Neutrophil (primary cell): Measurements from ENCODE around the gene TM4SF4.

Experiments
- H3K27ac ChIP-seq: fragments of 200-600 bp; sonication (generic); 2 replicates; pipeline ENCODE4 v1.5.1; 2016; ENCODE audit warnings: mild to moderate bottlenecking, moderate library complexity
- H3K27me3 ChIP-seq: fragments of 200-600 bp; sonication (generic); 2 replicates; pipeline ENCODE4 v1.6.0; 2016; ENCODE audit warnings: mild to moderate bottlenecking
- H3K36me3 ChIP-seq: fragments of 200-600 bp; sonication (generic); 2 replicates; pipeline ENCODE4 v1.5.1; 2017
- H3K4me1 ChIP-seq, 2 experiments: fragments of 200-600 bp in 1 of 2; sonication (generic) in 1 of 2; 1 replicate in 1 of 2; 2 replicates in 1 of 2; pipeline versions ENCODE4 v1.5.1 to v1.6.1; 2013 to 2016; ENCODE audit warnings: low read depth in 1 of 2, low read length in 1 of 2, mild to moderate bottlenecking in 1 of 2, moderate library complexity in 1 of 2; ENCODE audit not compliant: control insufficient read depth in 1 of 2, insufficient read depth in 1 of 2
- H3K4me3 ChIP-seq, 2 experiments: fragments of 200-600 bp in 1 of 2; sonication (generic) in 1 of 2; 1 replicate in 1 of 2; 2 replicates in 1 of 2; pipeline ENCODE4 v1.5.1; 2013 to 2016; ENCODE audit warnings: low read depth in 1 of 2, low read length in 1 of 2, mild to moderate bottlenecking in 1 of 2, moderate library complexity in 1 of 2
- H3K9me3 ChIP-seq: fragments of 200-600 bp; sonication (generic); 2 replicates; pipeline ENCODE4 v1.5.1; 2016
- TF ChIP-seq, protein P1 (sequence below): fragments of 200-600 bp; sonication (generic); IDR thresholded peaks from 2 replicates; pipeline ENCODE4 v1.5.1; 2016; ENCODE audit warnings: antibody characterized with exemption

TM4SF4 gene

DNA sequence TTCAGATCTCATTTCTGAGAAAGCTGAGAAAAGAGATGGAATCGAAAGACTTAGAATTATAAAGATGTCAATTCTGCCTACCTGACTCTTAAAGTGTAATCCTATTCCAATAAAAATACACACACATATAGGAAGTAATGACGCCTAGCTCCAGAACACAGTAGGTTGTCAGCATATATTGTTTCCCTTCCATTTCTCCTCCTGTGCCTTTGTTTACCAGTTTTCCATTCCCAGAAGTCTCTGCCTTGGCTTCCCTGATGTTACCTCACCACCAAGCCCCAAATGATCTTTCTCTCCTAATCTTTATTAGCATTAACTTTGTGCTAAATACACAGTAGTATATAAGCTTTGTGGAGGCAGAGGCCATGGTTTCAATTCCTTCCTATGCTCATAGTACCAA is 40.0 kb downstream of the TM4SF4 start:
- H3K27ac ChIP-seq = no peak overlapping the region
- H3K27me3 ChIP-seq = peaks cover 26% of the 10 kb centered on the region
- TF ChIP-seq, protein P1, sequence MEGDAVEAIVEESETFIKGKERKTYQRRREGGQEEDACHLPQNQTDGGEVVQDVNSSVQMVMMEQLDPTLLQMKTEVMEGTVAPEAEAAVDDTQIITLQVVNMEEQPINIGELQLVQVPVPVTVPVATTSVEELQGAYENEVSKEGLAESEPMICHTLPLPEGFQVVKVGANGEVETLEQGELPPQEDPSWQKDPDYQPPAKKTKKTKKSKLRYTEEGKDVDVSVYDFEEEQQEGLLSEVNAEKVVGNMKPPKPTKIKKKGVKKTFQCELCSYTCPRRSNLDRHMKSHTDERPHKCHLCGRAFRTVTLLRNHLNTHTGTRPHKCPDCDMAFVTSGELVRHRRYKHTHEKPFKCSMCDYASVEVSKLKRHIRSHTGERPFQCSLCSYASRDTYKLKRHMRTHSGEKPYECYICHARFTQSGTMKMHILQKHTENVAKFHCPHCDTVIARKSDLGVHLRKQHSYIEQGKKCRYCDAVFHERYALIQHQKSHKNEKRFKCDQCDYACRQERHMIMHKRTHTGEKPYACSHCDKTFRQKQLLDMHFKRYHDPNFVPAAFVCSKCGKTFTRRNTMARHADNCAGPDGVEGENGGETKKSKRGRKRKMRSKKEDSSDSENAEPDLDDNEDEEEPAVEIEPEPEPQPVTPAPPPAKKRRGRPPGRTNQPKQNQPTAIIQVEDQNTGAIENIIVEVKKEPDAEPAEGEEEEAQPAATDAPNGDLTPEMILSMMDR = no peak
- no peaks in the 10 kb centered on the region for H3K9me3 ChIP-seq
- H3K4me1 ChIP-seq = no peaks in the 10 kb centered on the region
- H3K4me3 ChIP-seq = no peak overlapping the region
- no peaks in the 10 kb centered on the region for H3K36me3 ChIP-seq

DNA sequence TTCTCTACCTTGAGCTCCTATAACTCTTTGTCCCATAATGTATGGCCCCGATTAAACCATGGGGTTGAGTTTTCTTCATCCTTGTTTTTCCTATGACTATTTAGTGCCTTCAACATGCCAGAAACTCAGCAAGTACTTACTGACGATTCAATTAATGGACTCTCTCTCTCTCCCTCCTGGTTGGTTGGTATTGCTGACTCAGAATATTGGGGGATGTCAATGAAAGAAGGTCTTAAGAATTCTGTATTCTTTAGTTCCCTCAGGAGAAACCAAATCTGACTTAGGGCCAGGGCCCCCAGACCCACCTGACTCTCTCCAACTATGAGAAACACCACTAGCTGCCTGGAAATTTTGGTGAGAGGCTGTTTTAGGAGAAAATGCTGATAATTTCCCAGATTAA is 40.8 kb downstream of the TM4SF4 start:
- Histone ChIP-seq H3K4me3 (no peak overlapping the region), H3K27ac (no peak overlapping the region), H3K9me3 (no peaks in the 10 kb centered on the region), H3K36me3 (no peaks in the 10 kb centered on the region), H3K4me1 (no peaks in the 10 kb centered on the region), H3K27me3 (peaks cover 20% of the 10 kb centered on the region)
- TF ChIP-seq, protein P1 = no peak

DNA sequence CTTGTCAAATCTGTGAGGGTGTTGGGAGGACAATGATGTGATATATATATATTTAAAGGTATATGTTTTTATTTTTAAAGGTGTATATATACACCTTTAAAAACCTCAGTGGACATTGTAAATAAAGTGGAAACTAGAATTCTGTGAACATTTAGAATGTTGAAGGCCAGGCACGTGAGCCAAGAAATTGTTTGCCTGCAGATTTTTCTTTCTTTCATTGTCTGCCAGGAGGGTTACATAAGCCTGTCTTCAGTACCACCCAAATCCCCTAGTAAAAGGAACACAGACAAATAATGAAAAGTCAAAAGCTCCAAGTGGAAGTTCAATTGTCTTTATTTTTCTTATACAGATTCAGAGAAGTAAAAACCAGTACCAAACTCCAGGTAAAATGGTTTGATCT is 42.4 kb downstream of the TM4SF4 start:
- no peak overlapping the region for H3K4me3 ChIP-seq
- peaks cover 20% of the 10 kb centered on the region for H3K27me3 ChIP-seq
- H3K9me3 ChIP-seq = no peaks in the 10 kb centered on the region
- H3K4me1 ChIP-seq = no peaks in the 10 kb centered on the region
- no peaks in the 10 kb centered on the region for H3K36me3 ChIP-seq
- TF ChIP-seq, protein P1 = no peak
- no peak overlapping the region for H3K27ac ChIP-seq

DNA sequence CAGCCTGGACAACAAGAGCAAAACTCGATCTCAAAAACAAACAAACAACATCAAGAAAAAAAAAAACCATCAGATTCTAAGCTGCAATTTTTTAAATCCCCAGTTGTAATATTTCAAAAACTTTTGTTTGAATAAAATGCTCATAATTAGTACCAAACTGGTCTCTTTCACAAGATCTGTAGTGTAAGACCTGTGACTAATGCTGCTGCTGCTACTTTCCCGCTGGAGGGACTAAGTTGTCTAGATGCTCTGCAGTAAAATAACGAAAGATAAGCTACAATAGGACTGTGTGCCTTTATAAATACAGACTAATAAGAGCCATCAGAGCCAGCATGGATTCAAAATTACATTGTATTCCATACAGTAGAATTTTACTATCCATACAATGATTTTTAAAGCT is 45.4 kb downstream of the TM4SF4 start:
- Histone ChIP-seq H3K36me3 (no peaks in the 10 kb centered on the region), H3K4me3 (no peak overlapping the region), H3K9me3 (no peaks in the 10 kb centered on the region), H3K27me3 (peaks cover 19% of the 10 kb centered on the region), H3K4me1 (no peaks in the 10 kb centered on the region), H3K27ac (no peak overlapping the region)
- TF ChIP-seq, protein P1 = no peak

DNA sequence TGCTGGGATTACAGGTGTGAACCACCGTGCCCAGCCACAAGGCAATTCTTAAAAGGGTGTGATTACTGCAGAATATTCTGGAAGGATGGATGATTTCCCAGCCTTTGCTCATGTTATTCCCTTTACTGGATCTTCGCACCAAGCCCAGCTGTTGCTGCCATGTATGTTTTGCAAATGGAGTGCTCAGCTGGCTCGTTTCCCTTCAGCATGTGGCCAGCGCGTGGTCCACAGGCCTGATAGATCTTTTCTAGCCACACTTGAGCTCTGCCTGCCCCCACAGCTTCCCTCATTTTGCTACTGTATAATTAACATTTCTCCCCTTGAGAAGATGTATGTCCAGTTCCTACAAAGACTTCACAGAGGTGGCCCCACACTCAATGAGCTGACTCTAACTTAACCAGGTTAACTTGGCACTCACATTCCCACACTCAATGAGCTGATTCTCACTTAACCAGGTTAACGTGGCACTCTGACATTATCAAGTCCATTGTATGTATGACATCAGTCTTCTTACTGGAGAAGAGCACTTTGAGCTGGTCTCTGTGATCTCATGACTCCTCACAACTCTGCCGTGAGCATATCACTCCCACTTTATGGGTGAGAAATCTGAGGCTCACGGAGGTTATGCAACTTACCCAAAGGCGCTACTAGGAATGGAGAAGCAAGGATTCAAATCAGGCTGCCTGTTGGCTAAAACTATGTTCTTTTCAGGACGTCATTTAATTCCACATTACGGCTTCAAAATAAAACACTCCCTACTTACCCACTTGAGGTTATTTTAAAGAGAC is 49.2 kb downstream of the TM4SF4 start:
- Histone ChIP-seq H3K9me3 (no peaks in the 10 kb centered on the region), H3K36me3 (no peaks in the 10 kb centered on the region), H3K27me3 (peaks cover 9% of the 10 kb centered on the region), H3K27ac (no peak overlapping the region), H3K4me3 (no peak overlapping the region), H3K4me1 (no peaks in the 10 kb centered on the region)
- TF ChIP-seq, protein P1 = no peak
